Stimulated activated CD4-positive, alpha-beta T cell treated with anti-CD3 and anti-CD28 coated beads, TNF-alpha, amount 100 ng/mL, for 48 hours (primary cell): ENCODE measurements around the gene WNT3.

Experiments
- DNase-seq, 3 donors: peaks; one replicate each; pipeline ENCODE4 v3.0.0-alpha.2; 2020; ENCODE audit warnings: low read depth in 3 of 3

Gene WNT3

DNA sequence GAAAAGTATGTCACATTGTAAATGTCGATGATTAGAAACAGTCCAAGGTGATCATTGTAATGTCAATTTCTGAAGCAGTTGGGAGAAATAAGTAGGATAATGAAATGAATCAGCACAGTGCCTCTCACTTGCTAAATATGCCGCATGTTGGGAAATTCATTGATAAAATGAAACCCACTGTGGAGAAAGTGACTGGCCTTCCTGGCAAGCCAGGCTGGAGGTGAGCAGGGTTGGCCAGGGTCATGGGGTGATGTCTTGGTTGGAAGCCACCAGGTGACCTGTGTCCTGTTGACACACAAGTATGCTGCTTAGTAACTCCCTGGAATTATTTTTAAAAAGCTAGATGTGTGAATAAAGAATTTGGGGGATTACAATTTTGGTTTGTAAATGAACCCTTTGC, 18.0 kb upstream of the WNT3 start:
- DNase-seq: no peak

DNA sequence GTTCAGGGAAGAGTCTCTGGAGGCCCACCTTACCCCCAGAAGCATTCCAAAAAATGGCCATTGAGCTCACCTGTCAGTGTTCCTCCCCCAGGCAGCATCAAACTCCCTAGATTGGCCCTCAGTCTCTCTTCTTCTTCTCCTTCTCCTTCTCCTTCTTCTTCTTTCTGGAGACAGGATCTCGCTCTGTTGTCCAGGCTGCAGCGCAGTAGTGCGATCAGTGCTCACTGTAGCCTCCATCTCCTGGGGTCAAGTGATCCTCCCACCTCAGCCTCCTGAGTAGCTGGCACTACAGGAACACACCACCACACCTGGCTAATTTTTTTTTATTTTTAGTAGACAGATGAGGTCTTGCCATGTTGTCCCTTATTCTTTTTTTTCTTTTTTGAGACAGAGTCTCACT, 16.4 kb upstream of the WNT3 start:
- no peak for DNase-seq

DNA sequence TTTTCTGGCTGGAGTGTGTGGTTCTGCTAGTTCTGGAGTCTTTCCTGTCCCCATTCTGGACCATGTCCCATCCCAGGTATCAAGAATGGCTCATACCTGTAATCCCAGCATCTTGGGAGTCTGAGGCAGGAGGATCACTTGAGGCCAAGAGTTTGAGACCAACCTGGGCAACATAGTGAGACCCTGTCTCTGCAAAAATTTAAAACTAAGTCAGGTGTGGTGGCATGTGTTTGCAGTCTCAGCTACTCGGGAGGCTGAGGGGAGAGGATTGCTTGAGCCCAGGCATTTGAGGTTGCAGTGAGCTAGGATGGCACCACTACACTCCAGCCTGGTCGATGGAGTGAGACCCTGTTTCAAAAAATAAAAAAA, 15.3 kb upstream of the WNT3 start:
- DNase-seq: no peak

DNA sequence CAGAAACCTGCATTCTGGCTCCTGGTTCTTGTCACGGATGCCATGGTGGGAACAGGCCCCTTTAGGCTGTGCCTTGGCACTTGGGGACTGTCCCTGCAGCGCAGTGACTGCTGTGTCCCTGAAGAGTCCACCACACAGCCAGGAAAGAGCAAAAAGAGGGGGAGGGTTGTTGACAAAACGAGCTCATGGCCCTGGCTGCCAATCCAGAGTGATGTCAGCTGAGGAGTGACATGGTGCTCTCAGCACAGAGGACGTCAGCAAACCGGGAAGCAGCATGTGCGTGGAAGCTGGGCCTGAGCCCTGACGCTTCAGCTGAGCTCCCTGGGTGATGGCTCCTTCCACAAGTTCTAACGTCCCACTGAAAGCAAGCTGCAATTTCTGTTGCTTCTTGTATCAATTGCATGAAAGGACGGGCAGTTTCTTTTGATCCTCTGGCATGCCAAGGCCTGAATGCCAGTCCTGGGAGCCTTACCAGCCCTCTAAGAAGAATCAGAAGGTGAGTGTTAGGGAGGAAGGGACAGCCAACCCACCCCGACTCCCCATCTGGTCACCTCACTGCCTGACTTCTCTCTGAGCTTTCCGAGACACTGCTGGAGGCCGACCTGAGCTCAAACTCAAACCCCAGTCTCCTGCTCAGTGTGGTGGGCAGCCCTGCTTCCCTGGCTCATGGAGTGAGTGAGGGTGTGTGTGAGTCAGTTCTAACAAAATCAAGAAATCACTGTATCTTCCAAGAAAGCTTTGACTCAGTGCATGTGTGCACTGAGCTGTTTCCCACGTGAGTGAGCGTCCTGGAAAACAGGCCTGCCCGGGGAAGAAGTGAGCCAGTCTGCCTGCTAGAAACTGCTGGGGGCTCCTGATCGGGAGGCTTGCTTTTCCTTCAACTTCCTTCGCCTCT, 14.7 kb upstream of the WNT3 start:
- no peak for DNase-seq

DNA sequence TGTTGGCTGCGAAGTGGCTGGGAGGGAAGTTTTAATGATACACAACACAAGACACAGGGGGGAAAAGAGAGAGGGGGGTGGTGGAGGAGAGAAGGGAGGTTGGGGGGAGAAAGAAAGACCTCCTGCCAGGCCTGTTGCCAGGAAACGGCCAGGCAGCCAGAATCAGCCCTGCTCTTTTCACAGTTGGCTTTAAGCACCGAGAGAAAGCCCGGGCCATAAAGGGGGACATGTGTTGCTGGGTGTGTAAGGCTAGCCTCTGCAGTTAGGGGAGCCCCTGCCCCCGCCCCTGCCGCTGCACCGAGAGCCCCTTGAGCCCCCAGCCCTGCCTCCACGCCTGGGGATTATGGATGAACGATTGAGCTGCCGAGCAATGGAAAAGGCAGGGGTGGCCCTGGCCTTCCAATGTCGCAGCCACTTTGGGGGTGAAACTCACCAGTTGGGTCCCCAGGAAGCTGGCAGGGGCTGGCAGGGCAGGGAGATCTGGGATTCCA, 13.9 kb upstream of the WNT3 start:
- DNase-seq: no peak

DNA sequence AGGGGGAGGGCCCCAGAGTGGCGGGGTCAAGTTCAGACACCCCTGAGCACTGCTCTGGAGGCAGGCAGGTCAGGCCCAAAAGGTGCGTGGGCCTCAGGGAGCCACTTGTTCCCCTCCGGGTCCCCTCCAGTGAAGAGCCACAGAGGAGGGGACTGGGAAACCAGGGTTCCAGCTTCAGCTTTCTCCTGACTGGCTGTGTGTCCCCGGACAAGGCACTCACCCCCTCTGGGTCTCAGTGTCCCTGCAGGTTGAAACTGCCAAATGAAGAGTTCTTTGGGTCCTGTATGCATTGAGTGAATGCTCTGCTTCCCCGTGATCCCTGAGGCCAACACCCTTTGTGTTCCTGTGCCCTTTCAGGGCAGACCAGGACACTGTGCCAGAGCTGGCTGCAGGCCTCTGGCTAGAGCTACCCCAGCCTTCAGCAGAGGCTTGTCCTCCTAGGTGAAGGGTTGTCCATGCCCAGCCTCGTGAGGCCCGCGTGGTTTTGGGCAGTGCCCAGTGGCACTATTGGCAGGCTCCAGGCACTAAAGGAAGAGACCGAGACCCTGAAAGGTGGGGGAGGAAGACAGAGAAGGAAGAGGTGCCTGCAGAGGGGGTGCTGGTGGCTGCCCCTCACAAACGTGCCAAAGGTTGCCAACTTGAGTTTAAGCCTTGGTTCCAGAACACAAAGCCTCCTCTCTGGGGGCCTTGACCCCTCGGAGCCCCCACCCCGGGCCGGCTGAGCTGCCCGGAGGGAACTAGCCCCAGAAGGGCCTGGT, 13.3 kb upstream of the WNT3 start:
- DNase-seq: no peak

DNA sequence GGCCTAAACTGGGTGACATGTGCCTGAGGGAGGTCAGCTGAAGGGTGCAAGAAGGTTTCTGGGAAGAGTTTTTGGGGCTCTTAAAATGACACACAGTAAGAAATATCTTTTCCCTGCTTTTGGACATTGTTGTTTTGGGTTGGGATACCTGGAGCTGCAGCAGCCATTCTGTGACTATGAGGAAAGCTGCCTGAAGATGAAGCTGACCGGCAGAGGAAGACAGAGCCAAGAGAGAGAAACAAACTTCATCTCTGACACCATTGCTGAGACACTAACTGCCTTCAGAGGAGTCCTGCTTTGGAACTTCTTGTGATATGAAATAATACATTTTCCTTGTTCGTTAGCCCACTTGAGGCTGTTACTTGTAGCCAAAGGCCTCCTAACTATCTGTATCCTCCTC, 8.8 kb upstream of the WNT3 start:
- no peak for DNase-seq

DNA sequence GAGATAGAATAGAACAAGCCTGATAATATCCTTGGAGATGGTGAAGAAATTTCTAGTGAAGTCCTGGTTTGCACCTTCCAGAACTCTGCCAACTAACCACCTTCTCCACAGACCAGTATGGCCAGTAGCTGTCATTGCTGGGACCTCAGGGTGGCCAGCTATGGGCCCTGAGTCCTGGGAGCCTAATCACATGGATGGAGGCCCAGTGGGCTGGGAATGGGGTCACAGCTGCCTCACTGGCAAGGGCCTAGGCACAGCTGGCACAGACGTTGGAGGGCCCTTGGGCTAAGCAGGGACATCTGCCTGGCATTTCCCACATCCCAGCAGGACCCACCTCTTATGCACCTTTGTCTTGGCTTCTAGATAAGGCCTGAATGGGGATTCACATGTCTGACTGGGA, 7.6 kb upstream of the WNT3 start:
- no peak for DNase-seq

DNA sequence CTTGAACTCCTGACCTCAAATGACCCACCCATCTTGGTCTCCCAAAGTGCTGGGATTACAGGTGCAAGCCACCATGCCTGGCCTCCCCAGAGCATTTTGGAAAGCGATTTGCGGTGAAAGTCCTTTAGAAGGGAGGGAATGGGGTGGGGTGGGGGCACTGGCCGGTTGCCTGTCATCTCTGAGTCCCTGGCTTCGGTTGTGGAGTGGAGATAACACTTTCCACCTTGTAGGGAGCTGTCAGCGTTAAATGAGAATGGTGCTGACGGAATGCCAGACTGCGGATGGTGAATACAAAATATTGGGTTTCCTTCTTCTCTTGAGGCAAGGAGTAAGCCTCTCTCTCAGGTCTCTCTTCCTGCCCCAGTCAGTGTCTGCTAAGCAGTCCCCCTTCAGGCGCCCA, 5.2 kb upstream of the WNT3 start:
- no peak for DNase-seq

DNA sequence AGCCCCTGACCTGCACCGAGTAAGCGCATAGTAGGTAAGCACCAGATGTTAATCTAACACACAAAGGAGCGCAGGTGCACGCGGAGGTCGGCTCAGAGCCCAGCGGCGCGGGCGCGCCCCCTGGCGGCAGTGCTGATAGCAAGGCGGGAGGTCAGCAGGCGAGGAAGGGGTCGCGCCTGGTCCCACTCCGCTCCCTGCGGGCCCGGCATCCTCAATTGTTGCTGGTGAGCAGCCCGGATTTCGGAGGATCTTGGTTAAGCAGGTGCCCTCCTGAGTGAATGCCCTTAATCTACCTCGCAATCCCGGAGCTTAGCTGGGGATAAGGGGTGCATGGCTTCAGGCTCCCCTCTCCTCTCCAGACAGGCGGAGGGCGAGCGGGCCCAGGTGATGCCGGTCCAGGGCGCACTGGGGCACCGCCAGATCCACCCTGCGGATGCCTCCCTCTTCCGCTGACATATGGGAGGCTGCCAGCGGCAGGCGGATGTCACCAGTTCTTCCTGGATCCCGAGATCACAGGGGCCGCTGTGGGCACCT, 4.0 kb upstream of the WNT3 start:
- no peak for DNase-seq

DNA sequence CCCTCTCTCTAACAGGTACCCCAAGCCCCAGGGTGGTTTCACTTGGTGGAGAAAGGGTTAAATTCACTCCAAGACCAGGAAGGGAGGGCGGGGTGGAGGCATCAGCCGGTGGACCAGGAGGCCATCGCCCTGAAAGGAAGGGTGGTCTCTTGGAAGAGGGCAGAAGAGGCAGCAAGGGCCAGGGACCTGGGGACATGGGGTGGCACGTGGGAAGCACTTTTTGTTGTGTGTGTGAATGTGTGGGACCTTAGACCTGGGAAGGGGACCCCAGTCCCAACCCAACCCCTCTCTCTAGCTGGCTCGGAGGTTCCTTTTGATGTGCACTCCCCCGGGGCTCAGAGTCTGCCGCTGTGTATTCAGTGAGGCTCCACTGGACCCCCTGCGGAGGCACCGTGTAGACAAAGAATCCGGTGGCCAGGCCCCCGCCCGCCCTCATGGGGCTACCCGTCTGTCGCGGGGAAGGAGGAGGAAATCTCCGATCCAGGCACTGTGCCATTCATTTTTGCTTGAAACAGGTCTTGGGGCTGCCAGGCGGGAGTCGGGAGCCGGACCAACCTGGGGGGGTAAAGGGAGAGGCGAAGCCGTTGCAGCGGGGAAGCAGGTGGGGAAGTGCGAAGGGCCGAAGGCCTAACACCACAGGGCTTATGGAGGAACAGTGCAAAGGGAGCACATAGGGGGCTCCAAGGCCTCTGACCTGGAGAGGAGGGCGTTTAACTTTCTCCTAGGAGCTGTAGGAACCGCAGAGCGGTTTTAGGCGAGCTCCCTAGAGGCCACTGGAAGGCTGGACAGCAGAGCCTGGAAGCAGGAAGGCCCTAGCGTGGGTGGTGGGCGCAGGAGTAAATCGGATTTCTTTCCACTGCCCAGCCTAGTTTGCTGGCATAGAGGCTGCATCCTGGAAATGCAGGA, 3.2 kb upstream of the WNT3 start:
- DNase-seq: no peak

DNA sequence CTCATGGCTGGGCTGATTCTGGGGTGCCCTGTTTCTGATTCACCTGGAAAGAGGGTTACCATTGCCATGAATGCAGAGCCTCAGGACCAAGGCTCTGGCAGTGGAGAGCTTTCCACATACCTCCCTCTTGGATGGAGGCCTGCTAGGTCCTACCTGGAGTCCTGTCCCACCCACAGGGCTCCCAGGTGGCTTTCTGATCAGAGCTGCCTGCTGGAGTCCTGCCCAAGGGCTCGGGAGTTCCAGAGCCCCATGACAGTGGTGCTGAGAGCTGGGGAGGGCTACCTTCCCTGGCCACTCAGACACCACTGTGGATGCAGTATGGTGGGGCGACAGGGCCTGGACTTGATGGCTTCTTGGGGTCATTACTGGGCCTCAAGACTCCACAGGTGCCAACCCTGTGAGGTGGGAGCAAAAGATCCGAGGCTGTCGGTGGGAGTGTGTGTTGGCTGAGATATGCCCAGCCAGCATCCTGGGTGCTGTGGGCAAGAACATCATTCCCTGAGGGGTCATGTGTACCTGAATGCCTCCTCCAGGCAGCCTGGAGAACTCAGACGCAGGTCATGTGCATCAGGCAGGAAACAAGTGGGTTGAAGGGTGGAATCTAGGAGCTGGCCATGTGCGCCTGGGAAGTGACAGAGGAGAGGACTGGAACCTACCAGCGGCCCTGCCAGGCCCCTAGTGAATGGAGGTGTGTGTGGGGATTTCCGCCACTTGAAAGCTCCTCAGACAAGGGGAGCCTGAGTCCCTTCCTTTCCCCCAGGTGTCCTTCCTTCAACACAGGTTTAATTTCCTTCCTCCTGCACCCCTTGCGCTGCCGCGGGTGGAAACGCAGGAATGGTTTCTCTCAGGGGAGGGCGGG, 2.3 kb upstream of the WNT3 start:
- no peak for DNase-seq

DNA sequence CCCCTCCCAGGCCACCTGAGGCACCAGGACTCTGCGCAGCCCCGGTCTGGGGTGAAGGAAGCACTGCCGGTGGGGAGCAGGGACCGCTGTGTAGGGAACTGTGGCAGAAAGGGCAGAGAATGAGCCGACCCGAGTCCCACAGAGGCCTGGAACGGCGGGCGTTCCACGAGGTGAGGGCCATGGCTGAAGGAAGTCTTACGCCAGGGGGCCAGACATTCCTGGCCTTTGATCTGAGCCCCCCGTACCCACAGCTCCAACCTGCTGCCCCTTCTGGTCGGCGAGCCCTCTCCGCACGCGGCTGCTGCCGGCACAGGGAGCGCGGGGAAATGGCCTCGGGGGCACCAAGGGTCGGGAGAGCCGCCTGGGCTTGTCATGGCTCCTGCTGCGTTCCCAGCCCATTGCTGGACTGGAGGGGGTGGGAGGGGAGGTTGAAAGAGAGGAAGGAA, 1.4 kb upstream of the WNT3 start:
- no peak for DNase-seq

DNA sequence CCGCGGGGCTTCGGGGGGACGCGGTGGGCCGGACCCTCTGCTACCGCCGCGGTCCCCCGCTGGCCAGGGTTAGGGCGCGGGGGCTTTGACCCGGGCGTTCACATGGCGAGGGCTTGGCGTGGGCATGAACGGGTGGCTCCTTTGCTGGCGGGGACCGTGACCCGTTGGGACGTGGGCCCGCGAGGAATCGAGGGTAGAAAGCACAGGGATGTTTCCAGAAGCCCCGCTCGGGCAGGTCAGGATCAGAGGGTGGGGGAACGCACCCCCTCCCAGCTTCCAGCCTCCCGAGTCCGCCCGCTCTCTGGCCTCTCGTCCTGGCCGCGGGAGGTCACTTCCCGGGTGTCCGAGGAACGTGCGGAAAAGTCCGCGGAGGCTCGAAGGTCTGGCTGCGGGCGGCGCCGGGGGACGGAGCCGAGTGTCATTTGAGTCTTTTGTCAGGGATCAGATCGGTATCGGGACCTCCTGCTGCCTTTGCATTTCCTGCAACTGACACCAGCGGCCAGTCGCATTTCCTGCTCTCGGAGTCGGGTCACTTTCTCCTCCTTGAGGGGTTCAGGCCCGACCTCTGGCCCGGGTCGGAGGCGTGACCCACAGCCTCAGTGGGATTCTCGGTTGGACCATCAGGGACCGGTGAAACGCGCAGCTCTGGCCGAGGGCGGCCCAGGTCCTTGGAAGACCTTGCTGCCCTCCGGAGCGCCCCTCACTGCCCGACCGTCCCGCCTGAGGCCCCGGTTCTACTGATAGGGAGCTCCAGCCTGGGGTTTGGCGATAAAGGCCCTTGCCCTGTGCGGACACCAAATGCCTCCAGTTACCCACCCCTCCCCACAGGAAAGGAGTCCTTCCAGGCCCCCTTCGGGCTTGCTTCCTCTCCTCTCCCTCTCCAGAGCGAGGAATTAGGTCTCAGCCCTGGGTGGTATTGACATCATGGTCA, 702 bp upstream of the WNT3 start:
- DNase-seq: no peak

DNA sequence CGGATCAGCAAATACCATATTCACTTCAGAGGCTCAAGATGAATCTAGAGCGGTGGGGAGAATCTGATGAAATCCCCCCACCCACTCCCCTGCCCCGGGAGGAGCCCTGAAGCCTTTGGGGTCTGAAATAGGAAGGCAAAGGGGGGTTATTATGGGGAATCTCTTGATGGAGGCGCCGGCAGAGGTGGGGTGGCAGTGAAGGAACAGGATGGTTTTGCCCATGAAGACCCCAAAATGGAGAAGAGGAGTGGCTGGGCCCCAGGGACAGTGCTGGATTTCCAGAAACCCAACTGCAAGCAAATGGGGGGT, 637 bp downstream of the WNT3 start:
- DNase-seq: no peak

DNA sequence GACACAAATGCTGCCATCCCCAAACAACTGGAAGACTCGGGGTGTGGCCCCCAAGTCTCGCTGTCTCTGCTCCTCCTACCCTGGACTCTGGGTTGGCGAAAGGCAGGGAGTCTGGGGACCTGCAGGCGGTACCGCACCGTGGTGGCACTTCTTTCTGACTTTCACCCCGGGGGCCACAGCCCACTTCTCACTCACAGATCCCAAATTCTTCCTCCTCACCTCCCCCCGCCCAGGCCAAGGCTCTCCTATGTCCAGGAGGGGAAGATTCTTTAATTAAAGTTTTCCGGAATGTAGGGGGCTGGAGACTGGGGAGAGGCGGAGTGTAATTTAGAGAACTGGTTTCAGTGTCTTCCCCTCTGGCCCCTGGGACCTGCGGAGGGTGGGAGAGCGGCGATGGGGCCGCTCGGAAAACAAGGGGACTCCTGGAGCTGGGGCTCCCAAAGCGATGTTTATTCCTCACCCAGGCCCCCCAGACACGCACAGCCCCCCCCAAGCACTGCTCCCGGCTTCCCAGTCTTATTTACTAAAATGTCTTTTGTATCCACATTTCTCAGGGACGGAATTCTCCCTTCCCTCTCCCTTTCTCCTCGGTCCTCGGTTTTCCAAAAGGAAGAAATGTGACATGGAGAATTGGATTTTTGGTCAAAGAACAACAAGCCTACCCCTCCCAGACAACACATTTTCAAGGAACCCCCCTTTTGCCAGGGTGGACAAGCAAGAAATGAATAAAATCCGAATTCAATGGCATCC, 1.2 kb downstream of the WNT3 start:
- DNase-seq: no peak

DNA sequence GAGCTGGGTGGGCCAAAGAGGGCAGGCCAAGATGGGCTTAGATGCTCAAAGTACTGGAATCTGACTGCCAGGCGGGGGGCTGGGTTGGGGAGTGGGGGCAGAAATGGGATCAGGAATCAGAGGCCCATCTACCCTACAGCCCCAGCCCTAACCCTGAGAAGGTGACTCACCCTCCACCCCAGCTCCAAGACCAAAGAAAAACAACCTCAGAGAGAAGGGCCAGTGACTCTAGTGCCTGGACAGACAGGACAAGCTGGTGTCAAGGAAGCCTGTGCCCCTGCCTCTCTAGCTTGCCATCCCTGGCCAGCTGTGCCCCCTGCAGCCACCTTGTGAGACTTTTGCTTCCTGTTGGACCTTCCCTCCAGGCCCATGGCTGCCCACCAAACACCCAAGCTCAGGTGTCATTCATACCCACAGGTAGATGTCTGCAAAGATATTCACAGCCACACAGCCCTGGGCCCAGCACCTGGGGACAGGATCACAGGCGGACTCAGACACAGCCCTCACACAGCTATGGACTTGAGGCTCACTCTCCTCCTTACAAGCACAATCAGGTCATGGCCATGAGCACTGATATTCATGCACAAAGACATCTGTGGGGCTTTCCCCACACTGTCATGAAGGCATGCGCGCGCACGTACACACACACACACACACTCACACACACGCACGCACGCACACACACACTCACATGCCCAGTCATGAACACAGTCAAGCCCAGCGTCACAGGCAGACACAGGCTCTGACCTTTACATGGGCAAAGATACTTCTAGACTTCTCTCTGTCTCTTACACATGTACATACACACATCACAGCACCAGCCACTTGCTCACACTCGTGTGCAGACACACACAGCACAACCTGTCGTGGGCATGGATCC, 2.8 kb downstream of the WNT3 start:
- DNase-seq: no peak

DNA sequence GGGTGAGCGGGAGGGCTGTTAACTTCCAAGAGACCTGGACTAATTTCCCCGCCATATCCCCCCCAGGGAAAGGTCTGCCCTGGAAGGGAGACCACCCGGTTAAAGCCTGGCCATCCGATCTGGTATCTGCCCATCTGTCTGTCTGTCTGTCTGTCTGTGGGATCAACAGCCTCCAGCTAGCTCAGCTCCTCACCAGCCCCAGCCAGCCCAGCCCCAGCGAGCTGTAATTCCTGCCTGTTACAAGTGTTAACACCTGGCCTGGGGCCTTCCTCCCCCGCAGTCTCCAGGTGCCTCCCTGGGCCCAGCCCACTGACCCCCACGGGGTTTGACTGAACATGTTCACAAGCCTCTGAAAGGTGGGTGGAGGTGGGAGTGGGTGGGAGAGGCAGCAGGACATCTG, 4.0 kb downstream of the WNT3 start:
- no peak for DNase-seq
